GM23338 (cell line): ENCODE measurements around the gene GATA5. TPM values are rescaled to one million over a fixed set of nuclear protein-coding genes. Genes with fewer than 3 reads are reported as not detected.

Source experiments
- ATAC-seq: fragments of 200-7000 bp; cut with Tn5 transposase; 3 replicates; pipeline ENCODE4 v1.9.1; 2020
- DNase-seq: peaks from one replicate; pipeline ENCODE4 v3.0.0-alpha.2; 2015; ENCODE audit warnings: low spot score
- H2AFZ ChIP-seq: fragments of 200-600 bp; sonication (generic); 2 replicates; pipeline ENCODE4 v1.8.0; 2016; ENCODE audit warnings: antibody characterized with exemption, mild to moderate bottlenecking, moderate library complexity
- H3F3A ChIP-seq: fragments of 200-600 bp; sonication (generic); replicated peaks from 2 replicates; pipeline ENCODE4 v1.8.0; 2017; ENCODE audit warnings: antibody characterized with exemption, mixed run types, low read depth
- H3K27ac ChIP-seq: fragments of 200-600 bp; sonication (generic); 2 replicates; pipeline ENCODE4 v1.6.1; 2016; ENCODE audit warnings: low read depth
- H3K27me3 ChIP-seq: fragments of 200-600 bp; sonication (generic); 2 replicates; pipeline ENCODE4 v1.8.0; 2016; ENCODE audit warnings: mild to moderate bottlenecking, mixed run types, moderate library complexity; ENCODE audit not compliant: insufficient read depth
- H3K36me3 ChIP-seq: fragments of 200-600 bp; sonication (generic); 2 replicates; pipeline ENCODE4 v1.8.0; 2016; ENCODE audit warnings: mild to moderate bottlenecking; ENCODE audit not compliant: insufficient read depth
- H3K4me1 ChIP-seq: fragments of 200-600 bp; sonication (generic); 2 replicates; pipeline ENCODE4 v1.8.0; 2016; ENCODE audit warnings: mild to moderate bottlenecking, moderate library complexity; ENCODE audit not compliant: insufficient read depth
- H3K4me2 ChIP-seq: fragments of 200-600 bp; sonication (generic); 2 replicates; pipeline ENCODE4 v1.7.1; 2017; ENCODE audit warnings: mixed run types
- H3K4me3 ChIP-seq: fragments of 200-600 bp; sonication (generic); 2 replicates; pipeline ENCODE4 v1.6.1; 2016; ENCODE audit warnings: mixed run types
- H3K79me2 ChIP-seq: fragments of 200-600 bp; sonication (generic); replicated peaks from 2 replicates; pipeline ENCODE4 v1.8.0; 2017; ENCODE audit warnings: mild to moderate bottlenecking; ENCODE audit not compliant: insufficient read depth
- H3K9me2 ChIP-seq: fragments of 200-600 bp; sonication (generic); 2 replicates; pipeline ENCODE4 v1.8.0; 2017; ENCODE audit not compliant: insufficient read depth
- H4K20me1 ChIP-seq: fragments of 200-600 bp; sonication (generic); replicated peaks from 2 replicates; pipeline ENCODE4 v1.8.0; 2017; ENCODE audit warnings: mild to moderate bottlenecking; ENCODE audit not compliant: insufficient read depth
- H3K27ac Mint-ChIP-seq: 2 replicates; pipeline ENCODE4 v1.8.0; 2020; ENCODE audit warnings: inconsistent platforms, mild to moderate bottlenecking, moderate library complexity, mixed read lengths
- H3K27me3 Mint-ChIP-seq: 3 replicates; pipeline ENCODE4 v1.8.0; 2022; ENCODE audit warnings: low read depth, mild to moderate bottlenecking, moderate library complexity, mixed read lengths, inconsistent platforms; ENCODE audit not compliant: insufficient read depth, poor library complexity
- H3K36me3 Mint-ChIP-seq: 3 replicates; pipeline ENCODE4 v1.8.0; 2021; ENCODE audit warnings: low read depth, mild to moderate bottlenecking, inconsistent platforms, moderate library complexity, mixed read lengths
- H3K4me1 Mint-ChIP-seq: 3 replicates; pipeline ENCODE4 v1.8.0; 2020; ENCODE audit warnings: mild to moderate bottlenecking, inconsistent platforms, mixed read lengths
- H3K4me3 Mint-ChIP-seq: 3 replicates; pipeline ENCODE4 v1.8.0; 2021; ENCODE audit warnings: moderate library complexity, mild to moderate bottlenecking, inconsistent platforms, mixed read lengths
- H3K9me3 Mint-ChIP-seq: 3 replicates; pipeline ENCODE4 v1.8.0; 2020; ENCODE audit warnings: moderate library complexity, mild to moderate bottlenecking, inconsistent platforms, mixed read lengths
- CREB1 ChIP-seq: fragments of 250-450 bp; sonication (Bioruptor Pico); IDR thresholded peaks from 2 replicates; pipeline ENCODE4 v1.5.0; 2020; ENCODE audit warnings: low read depth, mild to moderate bottlenecking, moderate library complexity
- EZH2phosphoT487 ChIP-seq: fragments of 200-600 bp; sonication (generic); IDR thresholded peaks from one replicate; pipeline ENCODE4 v1.8.1; 2018; ENCODE audit warnings: antibody characterized with exemption; ENCODE audit not compliant: unreplicated experiment
- JUNB ChIP-seq: IDR thresholded peaks from one replicate; pipeline ENCODE4 v1.6.1; 2016; ENCODE audit warnings: antibody characterized with exemption; ENCODE audit not compliant: unreplicated experiment
- NANOG ChIP-seq: IDR thresholded peaks from 2 replicates; pipeline ENCODE4 v1.6.1; 2016; ENCODE audit warnings: antibody characterized with exemption, borderline replicate concordance
- POLR2AphosphoS5 ChIP-seq: IDR thresholded peaks from 2 replicates; pipeline ENCODE4 v1.6.1; 2016; ENCODE audit warnings: antibody characterized with exemption, low read depth
- STAT1 ChIP-seq: IDR thresholded peaks from one replicate; pipeline ENCODE4 v1.6.1; 2016; ENCODE audit warnings: antibody characterized with exemption; ENCODE audit not compliant: unreplicated experiment
- ZNF114 ChIP-seq: fragments of 250-450 bp; sonication (Bioruptor Pico); IDR thresholded peaks from 2 replicates; pipeline ENCODE4 v1.5.0; 2020; ENCODE audit warnings: mild to moderate bottlenecking, moderate library complexity
- ZNF331 ChIP-seq: fragments of 250-450 bp; sonication (Bioruptor Pico); IDR thresholded peaks from 2 replicates; pipeline ENCODE4 v1.5.0; 2020; ENCODE audit warnings: low read depth, mild to moderate bottlenecking, moderate library complexity
- polyA plus RNA-seq: library from polyadenylated mRNA; unstranded; fragments of >200 nt; fragmentation: Nextera tagmentation; extraction: Ambion mirVana; gene quantifications from 2 replicates; pipeline ENCODE4 v1.2.1, GENCODE V29; 2016
- total RNA-seq: library from RNA; depleted of rRNA; stranded (reverse); fragments of >200 nt; shearing (Covaris generic); gene quantifications from 2 replicates; pipeline ENCODE4 v1.2.3, GENCODE V29; 2014
- TF ChIP-seq, protein P1 (sequence below): fragments of 250-450 bp; sonication (Bioruptor Pico); IDR thresholded peaks from 2 replicates; pipeline ENCODE4 v1.5.0; 2020; ENCODE audit warnings: mild to moderate bottlenecking, moderate library complexity
- TF ChIP-seq, protein P2 (sequence below): IDR thresholded peaks from one replicate; pipeline ENCODE4 v1.6.1; 2018; ENCODE audit warnings: antibody characterized with exemption; ENCODE audit not compliant: unreplicated experiment
- TF ChIP-seq, protein P3 (sequence below): IDR thresholded peaks from 2 replicates; pipeline ENCODE4 v1.6.1; 2016; ENCODE audit warnings: antibody characterized with exemption
- TF ChIP-seq, protein P4 (sequence below), 2 experiments: fragments of 200-600 bp in 1 of 2; sonication (generic) in 1 of 2; conservative IDR thresholded peaks; 2 replicates each; pipeline versions ENCODE4 v1.5.1 to v1.6.1; 2016 to 2017; ENCODE audit warnings: antibody characterized with exemption in 2 of 2, low read depth in 2 of 2, mild to moderate bottlenecking in 2 of 2, moderate library complexity in 1 of 2

GATA5 gene
- total and polyA plus RNA-seq, 2 experiments from 2014 or later = 0.60 to 0.73 TPM

DNA sequence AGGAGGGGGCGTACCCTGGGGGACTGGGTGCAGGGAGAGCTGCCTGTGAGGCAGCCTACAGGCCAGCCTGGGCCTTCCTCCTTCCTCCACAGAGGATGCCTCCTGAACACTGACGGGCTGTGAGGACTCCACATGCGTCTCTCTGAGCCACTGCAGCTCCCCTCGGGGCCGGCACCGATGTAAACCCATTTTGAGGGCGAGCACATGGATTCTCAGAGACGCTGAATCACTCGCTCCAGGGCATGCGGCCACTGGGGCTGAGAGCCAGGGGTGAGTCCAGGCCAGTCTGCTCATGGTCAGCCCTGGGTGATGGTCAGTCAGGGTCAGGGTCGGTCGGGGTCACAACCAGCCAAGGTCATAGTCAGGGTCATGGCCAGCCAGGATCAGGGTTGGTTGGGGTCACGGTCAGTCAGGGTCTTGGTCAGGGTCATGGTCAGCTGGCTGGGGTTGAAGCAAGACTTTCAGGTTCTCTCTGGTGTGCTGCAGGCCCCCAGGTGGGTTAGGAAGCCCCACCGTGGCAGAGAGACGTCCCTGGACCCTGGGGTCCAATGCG, 33.7 kb downstream of the GATA5 start:
- Histone ChIP-seq H3K4me1 (no peaks in the 10 kb centered on the region), H3K4me2 (no peak overlapping the region), H3K27me3 (no peaks in the 10 kb centered on the region), H2AFZ (no peak overlapping the region), H3F3A (0 out of 2 replicates have a peak, but pooled peaks cover 4% of the 10 kb centered on the region), H3K4me3 (no peak overlapping the region), H3K79me2 (no peaks in the 10 kb centered on the region), H3K9me2 (no peaks in the 10 kb centered on the region), H3K27ac (no peak overlapping the region), H4K20me1 (no peaks in the 10 kb centered on the region), H3K36me3 (no peaks in the 10 kb centered on the region)
- DNase-seq = no peak
- no peaks in the 10 kb centered on the region for H3K4me1 Mint-ChIP-seq
- H3K9me3 Mint-ChIP-seq = no peaks in the 10 kb centered on the region
- no peaks in the 10 kb centered on the region for H3K36me3 Mint-ChIP-seq
- peaks cover 14% of the 10 kb centered on the region for H3K27me3 Mint-ChIP-seq
- no peak overlapping the region for H3K4me3 Mint-ChIP-seq
- TF ChIP-seq EZH2phosphoT487 (no peak), ZNF331 (CRISPR knock-in tag) (no peak), STAT1 (no peak), JUNB (no peak), ZNF114 (CRISPR knock-in tag) (no peak), NANOG (no peak), CREB1 (CRISPR knock-in tag) (no peak), POLR2AphosphoS5 (no peak)
- TF ChIP-seq, protein P1, sequence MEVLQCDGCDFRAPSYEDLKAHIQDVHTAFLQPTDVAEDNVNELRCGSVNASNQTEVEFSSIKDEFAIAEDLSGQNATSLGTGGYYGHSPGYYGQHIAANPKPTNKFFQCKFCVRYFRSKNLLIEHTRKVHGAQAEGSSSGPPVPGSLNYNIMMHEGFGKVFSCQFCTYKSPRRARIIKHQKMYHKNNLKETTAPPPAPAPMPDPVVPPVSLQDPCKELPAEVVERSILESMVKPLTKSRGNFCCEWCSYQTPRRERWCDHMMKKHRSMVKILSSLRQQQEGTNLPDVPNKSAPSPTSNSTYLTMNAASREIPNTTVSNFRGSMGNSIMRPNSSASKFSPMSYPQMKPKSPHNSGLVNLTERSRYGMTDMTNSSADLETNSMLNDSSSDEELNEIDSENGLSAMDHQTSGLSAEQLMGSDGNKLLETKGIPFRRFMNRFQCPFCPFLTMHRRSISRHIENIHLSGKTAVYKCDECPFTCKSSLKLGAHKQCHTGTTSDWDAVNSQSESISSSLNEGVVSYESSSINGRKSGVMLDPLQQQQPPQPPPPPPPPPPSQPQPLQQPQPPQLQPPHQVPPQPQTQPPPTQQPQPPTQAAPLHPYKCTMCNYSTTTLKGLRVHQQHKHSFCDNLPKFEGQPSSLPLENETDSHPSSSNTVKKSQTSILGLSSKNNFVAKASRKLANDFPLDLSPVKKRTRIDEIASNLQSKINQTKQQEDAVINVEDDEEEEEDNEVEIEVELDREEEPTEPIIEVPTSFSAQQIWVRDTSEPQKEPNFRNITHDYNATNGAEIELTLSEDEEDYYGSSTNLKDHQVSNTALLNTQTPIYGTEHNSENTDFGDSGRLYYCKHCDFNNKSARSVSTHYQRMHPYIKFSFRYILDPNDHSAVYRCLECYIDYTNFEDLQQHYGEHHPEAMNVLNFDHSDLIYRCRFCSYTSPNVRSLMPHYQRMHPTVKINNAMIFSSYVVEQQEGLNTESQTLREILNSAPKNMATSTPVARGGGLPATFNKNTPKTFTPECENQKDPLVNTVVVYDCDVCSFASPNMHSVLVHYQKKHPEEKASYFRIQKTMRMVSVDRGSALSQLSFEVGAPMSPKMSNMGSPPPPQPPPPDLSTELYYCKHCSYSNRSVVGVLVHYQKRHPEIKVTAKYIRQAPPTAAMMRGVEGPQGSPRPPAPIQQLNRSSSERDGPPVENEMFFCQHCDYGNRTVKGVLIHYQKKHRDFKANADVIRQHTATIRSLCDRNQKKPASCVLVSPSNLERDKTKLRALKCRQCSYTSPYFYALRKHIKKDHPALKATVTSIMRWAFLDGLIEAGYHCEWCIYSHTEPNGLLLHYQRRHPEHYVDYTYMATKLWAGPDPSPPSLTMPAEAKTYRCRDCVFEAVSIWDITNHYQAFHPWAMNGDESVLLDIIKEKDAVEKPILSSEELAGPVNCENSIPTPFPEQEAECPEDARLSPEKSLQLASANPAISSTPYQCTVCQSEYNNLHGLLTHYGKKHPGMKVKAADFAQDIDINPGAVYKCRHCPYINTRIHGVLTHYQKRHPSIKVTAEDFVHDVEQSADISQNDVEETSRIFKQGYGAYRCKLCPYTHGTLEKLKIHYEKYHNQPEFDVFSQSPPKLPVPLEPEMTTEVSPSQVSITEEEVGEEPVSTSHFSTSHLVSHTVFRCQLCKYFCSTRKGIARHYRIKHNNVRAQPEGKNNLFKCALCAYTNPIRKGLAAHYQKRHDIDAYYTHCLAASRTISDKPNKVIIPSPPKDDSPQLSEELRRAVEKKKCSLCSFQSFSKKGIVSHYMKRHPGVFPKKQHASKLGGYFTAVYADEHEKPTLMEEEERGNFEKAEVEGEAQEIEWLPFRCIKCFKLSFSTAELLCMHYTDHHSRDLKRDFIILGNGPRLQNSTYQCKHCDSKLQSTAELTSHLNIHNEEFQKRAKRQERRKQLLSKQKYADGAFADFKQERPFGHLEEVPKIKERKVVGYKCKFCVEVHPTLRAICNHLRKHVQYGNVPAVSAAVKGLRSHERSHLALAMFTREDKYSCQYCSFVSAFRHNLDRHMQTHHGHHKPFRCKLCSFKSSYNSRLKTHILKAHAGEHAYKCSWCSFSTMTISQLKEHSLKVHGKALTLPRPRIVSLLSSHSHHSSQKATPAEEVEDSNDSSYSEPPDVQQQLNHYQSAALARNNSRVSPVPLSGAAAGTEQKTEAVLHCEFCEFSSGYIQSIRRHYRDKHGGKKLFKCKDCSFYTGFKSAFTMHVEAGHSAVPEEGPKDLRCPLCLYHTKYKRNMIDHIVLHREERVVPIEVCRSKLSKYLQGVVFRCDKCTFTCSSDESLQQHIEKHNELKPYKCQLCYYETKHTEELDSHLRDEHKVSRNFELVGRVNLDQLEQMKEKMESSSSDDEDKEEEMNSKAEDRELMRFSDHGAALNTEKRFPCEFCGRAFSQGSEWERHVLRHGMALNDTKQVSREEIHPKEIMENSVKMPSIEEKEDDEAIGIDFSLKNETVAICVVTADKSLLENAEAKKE = no peak
- TF ChIP-seq, protein P2, sequence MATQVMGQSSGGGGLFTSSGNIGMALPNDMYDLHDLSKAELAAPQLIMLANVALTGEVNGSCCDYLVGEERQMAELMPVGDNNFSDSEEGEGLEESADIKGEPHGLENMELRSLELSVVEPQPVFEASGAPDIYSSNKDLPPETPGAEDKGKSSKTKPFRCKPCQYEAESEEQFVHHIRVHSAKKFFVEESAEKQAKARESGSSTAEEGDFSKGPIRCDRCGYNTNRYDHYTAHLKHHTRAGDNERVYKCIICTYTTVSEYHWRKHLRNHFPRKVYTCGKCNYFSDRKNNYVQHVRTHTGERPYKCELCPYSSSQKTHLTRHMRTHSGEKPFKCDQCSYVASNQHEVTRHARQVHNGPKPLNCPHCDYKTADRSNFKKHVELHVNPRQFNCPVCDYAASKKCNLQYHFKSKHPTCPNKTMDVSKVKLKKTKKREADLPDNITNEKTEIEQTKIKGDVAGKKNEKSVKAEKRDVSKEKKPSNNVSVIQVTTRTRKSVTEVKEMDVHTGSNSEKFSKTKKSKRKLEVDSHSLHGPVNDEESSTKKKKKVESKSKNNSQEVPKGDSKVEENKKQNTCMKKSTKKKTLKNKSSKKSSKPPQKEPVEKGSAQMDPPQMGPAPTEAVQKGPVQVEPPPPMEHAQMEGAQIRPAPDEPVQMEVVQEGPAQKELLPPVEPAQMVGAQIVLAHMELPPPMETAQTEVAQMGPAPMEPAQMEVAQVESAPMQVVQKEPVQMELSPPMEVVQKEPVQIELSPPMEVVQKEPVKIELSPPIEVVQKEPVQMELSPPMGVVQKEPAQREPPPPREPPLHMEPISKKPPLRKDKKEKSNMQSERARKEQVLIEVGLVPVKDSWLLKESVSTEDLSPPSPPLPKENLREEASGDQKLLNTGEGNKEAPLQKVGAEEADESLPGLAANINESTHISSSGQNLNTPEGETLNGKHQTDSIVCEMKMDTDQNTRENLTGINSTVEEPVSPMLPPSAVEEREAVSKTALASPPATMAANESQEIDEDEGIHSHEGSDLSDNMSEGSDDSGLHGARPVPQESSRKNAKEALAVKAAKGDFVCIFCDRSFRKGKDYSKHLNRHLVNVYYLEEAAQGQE = no peak
- TF ChIP-seq, protein P3, sequence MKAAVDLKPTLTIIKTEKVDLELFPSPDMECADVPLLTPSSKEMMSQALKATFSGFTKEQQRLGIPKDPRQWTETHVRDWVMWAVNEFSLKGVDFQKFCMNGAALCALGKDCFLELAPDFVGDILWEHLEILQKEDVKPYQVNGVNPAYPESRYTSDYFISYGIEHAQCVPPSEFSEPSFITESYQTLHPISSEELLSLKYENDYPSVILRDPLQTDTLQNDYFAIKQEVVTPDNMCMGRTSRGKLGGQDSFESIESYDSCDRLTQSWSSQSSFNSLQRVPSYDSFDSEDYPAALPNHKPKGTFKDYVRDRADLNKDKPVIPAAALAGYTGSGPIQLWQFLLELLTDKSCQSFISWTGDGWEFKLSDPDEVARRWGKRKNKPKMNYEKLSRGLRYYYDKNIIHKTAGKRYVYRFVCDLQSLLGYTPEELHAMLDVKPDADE = no peak
- TF ChIP-seq, protein P4, sequence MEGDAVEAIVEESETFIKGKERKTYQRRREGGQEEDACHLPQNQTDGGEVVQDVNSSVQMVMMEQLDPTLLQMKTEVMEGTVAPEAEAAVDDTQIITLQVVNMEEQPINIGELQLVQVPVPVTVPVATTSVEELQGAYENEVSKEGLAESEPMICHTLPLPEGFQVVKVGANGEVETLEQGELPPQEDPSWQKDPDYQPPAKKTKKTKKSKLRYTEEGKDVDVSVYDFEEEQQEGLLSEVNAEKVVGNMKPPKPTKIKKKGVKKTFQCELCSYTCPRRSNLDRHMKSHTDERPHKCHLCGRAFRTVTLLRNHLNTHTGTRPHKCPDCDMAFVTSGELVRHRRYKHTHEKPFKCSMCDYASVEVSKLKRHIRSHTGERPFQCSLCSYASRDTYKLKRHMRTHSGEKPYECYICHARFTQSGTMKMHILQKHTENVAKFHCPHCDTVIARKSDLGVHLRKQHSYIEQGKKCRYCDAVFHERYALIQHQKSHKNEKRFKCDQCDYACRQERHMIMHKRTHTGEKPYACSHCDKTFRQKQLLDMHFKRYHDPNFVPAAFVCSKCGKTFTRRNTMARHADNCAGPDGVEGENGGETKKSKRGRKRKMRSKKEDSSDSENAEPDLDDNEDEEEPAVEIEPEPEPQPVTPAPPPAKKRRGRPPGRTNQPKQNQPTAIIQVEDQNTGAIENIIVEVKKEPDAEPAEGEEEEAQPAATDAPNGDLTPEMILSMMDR (conservative IDR thresholded peaks at IDR 0.05; ENCODE audit: low read depth in 2 of 2) = no peak
- H3K27ac Mint-ChIP-seq = no peak overlapping the region
- ATAC-seq = no peak
